NB4 (cell line): Measurements from ENCODE around the gene CAPRIN1.

Source experiments
- CTCF ChIP-seq: IDR thresholded peaks from one replicate; pipeline ENCODE4 v1.5.1; 2012; ENCODE audit warnings: low read depth, low read length
- MAX ChIP-seq: IDR thresholded peaks from 2 replicates; pipeline ENCODE4 v1.6.1; 2011; ENCODE audit warnings: low read depth, low read length

GRCh38 chr11:34064291-34064690, 12.8 kb downstream of the CAPRIN1 start:
- TF ChIP-seq CTCF (no peak), MAX (no peak)
